ENCODE results near the gene RBX1.
"Not testable (repeated sequence)": the region's sequence is repeated elsewhere in the genome, so short reads cannot be mapped to it uniquely, and the experiment has no call there.

The RBX1 gene

DNA sequence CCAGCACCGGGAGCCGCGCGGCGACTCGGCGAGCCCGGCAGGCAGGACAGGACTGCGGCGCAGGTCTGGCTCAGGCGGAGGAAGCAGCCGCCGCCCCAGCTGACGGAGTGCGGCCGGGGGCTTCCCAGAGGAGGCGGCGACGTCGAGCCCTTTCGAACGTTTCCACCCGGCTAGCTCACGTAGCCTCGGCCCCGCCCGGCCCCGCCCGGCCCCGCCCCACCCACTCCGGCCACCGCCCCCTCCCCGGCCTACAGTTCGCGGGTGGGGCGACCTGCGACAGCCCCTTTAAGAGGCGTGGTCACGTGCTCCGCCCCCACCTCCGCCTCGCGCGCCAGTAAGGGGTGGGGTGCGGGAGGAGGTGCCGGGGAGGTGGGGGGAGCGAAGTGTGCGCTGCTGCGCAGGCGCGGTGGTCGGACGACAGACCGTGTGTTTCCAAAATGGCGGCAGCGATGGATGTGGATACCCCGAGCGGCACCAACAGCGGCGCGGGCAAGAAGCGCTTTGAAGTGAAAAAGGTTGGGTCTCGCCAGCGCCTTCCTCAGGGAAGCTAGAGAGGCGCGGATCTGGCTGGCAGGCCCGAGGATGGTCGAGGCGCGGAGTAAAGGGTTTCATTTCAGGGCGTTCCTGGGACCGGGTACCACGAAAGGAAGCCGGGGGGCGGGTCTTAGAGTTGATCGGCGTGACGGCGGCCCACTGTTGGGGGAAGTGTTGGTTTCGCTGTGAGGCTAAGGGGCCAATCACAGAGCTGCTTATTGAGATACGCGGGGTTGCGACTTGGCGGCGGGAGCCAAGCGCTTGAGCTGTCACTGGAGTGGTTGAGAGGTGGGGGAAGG lies at the start of gene RBX1:
TSS of gene RBX1 (plus strand) at position 417 of the 833 bp plus-strand sequence. CDS start at position 438, 21 bp downstream.
- DNase-seq (ENCODE audit: low read depth in 3 of 3) = peak; percentile 95 to 98 (median 97)

DNA sequence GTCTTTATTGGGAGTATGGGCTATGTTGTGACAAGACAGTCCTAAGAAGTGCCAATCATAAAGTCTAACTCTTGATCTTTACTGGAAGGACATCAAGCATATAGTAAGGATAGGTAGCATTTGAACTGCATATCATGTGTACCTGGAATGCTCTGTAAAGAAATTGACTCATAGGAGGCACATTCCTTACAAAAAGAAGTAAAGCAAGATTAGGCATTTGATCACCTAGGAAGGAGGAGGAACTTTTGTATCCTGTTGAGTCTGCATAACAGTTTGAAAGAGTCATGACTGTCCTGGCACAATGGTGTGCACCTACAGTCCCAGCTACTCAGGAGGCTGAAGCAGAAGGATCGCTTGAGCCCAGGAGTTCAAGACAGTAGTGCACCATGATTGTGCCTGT lies 47.1 kb upstream of the RBX1 start:
- no peak for DNase-seq (ENCODE audit: low read depth in 3 of 3)

DNA sequence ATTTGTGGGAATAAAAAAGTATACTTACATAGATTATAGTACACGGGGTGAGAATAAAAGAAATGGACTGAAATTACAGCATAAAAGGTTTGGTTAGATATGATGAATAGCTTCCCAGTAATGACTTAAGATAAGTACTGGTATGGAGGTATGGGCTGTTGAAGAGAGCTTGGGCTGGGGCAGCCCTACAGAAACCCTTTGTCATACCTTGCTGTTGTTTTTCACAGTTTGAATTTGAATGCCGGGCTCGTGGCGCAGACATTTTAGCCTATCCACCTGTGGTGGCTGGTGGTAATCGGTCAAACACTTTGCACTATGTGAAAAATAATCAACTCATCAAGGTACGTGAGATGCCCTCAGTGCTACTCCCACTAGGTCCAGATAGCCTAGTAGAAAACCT lies 42.3 kb upstream of the RBX1 start:
- DNase-seq (ENCODE audit: low read depth in 3 of 3) = no peak

DNA sequence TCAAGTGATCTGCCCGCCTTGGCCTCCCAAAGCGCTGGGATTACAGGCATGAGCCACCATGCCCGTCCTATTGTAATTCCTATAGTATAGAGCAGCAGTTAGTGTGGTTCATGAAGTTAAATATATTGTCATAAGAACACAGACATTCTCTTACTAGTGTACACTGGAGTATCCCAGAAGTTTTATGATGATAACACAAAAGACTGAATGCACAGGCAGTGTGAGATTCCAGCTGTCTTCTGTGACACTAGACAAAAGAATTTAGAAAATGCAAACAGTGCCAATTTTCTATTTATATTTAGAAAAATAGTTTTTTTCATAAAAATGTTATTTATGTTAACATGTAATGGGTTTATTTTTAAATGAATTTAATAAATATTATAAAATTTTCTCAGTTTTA lies 39.4 kb upstream of the RBX1 start:
- DNase-seq (ENCODE audit: low read depth in 3 of 3) = no peak

DNA sequence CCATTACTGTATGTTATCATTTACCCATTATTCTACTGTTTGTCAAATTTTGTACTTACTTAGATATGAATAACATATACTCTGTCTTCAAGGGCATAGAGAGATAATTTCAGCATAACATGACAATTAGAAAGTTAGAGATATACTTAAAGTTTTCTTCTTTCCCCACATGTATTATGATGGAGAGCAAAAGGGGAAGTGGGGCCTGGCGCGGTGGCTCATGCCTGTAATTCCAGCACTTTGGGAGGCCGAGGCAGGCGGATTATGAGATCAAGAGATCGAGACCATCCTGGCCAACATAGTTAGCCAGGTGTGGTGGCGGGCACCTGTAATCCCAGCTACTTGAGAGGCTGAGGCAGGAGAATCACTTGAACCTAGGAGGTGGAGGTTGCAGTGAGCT lies 38.2 kb upstream of the RBX1 start:
- not testable (repeated sequence) for DNase-seq (ENCODE audit: low read depth in 3 of 3)

DNA sequence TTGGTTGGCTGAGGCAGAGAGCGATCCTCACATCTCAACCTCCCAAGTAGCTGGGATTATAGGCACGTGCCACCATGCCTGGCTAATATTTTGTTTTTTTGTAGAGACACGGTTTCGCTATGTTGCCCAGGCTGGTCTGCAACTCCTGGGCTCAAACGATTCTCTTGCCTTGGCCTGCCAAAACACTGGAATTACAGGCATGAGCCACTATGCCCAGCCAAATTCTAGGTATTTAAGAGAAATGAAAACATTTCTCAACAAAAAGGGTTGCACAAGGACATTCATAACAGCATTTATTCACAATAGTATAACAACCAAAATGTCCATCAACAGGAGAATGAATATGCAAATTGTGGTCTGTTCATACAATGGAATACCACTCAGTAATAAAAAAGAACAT lies 31.7 kb upstream of the RBX1 start:
- no peak for DNase-seq (ENCODE audit: low read depth in 3 of 3)

DNA sequence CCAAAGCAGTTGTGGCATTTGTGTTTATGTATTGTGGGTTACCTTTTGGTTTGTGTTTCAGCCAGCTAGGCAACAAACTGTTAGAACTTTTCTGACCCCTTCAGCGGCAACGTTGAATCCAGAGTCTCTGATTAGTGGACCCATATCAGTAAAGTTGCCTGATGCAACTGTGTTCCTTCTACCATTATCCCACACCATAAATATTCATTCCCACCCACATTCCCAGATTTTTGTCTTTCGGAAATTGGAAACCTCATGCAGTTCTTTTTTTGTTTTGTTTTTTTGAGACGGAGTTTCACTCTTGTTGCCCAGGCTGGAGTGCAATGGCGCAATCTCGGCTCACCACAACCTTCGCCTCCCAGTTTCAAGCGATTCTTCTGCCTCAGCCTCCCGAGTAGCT lies 30.7 kb upstream of the RBX1 start:
- no peak for DNase-seq (ENCODE audit: low read depth in 3 of 3)

DNA sequence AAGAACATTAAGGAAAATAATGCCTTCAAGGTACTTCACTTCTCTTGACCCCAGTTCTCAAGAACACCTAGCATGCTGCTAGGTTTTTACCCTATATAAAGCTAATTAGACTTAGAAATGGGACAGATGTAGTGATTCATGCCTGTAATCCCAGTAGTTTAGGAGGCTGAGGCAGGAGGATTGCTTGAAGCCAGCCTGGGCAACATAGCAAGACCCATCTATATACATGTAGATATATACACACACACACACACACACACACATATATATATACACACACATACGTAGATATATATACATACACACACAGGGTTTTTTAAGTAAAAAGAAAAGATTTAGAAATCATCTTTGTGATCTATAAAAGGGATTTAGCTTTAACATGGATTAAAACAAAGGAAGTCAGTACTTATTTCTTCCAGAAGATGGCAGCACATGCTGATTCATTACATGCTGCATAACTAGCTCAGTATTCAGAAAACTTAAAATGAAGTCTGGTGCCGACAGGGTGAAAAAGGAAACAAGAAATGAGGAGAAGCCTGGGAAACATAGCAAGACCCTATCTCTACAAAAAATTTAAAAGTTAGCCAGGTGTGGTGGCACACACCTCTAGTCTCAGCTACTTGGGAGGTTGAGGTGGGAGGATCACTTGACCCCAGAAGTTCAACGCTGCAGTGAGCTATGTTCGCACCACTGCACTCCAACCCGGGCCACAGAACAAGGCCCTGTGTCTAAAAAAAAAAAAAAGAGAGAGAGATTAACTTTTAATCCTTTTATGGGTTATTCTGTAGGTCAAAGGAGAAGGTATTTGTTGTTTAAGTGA lies 28.5 kb upstream of the RBX1 start:
- peak in 1 of 3 donors; percentile 7 for DNase-seq (ENCODE audit: low read depth in 3 of 3)

DNA sequence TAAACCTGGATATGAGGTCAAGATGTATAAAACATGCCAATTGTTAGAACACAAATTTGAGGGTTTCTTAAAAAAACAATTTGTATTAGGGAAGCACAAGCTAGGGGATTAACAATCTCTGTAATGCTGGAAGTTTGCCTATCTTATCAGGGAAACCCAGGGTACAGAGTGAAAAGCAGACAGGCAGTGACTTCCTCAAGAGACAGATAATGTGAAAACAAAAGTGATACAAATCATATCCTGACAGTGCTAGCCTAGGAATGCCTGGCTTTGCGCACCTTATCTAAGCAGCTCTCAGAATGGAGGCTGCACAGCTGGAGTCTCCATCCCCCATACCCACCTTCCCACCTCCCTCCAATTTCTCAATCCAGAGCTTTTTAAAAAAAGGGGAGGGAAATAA lies 22.5 kb upstream of the RBX1 start:
- DNase-seq (ENCODE audit: low read depth in 3 of 3) = no peak

DNA sequence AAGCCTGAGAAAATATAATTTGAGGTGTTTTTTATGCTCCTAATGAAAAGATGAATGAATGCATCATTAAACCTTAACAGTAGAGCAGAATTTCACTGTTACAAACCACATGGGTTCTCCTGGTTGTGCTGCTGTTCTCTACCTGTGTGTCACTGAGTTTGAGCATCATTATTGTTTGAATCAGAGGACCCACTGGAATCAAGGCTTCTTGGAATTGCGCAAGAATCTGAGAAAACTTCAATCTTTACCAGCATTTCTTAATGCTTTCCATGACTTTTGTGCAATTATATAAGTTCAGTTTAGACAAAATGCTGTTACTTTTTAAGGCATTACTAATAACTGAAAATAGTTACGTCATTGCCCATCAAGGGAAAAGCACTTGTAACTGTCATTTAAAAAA lies 18.8 kb upstream of the RBX1 start:
- DNase-seq (ENCODE audit: low read depth in 3 of 3) = no peak

DNA sequence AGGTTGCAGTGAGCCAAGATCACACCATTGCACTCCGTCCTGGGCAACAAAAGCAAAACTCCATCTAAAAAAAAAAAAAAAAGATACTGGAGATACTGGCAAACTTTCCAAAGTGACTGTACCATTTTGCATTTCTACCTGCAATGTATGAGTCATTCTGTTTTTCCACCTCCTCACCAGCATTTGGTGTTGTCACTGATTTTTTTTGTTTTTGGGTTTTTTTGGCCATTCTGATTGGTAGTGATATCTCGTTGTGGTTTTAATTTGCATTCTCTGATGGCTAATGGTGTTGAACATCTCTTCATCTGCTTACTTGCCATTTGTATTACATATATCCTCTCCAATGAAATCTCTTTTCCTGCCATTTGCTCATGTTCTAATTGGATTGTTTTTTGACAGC lies 12.0 kb upstream of the RBX1 start:
- DNase-seq (ENCODE audit: low read depth in 3 of 3) = no peak

DNA sequence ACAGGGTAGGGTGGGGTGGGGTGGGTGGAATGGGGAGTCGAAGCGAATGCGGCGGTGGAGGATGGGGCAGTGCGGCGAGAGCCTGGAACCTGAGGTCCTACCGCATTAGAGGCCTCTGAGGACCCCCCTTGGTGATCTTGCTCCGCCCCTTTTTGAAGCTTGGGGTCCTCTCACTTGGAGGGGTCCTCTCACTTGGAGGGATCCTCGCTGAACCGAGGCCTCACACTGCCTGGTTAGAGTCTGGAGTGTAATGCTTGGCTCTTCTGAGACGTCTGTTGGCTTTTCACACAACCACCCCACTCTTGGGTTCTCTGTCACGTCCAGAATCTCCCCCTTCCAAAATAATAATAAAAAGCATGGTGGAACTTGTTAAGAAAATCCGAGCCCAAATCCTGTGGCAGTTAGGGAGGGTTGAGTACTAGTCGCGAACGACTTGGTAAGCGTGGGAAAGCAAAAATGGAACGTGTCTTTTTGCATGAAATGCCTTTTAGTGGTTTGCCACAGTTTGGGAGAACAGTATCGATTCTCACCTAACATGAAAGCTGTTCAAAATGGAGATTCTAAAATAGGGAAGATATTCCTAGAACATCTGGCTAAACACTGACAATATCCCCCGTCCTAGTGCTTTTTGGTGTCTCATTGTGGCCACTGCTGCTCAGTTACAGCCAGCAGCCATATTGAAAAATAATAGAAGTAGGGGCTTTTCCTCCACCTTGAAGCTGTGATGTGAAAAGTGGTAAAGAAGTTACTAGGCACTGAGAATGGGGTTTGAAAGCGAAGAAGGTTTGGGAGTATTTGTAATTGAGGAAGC lies 822 bp downstream of the RBX1 start:
- DNase-seq (ENCODE audit: low read depth in 3 of 3) = no peak

DNA sequence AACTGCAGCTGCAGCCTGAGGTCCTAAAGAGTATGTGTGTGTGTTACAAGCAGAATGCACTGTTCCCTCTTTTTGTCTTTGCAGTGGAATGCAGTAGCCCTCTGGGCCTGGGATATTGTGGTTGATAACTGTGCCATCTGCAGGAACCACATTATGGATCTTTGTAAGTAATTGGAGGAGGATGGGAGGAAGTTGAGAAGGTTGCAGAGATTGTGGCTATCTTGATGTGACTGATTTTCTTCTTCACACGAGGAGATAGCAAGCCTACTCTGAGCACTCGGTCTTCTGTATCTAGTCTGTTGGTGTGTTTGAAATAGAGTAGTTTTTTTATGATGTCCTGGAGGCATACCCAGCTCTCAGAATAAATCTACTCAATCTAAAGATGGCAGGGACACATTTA lies 2.3 kb downstream of the RBX1 start:
- DNase-seq (ENCODE audit: low read depth in 3 of 3) = no peak

DNA sequence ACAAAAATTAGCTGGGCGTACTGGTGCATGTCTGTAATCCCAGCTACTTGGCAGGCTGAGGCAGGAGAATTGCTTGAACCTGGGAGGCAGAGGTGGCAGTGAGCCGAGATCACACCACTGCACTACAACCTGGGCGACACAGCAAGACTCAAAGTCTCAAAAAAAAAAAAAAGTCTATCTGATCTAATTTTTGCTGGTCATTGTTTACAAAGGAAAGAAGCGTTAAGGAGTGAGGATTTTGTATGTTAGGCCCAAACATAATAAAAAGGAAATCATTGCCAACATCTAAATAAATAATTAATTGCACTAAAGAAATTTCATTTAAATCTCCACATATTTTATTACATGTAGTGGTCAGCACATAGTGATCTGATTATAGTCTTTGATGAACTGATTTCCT lies 2.9 kb downstream of the RBX1 start:
- no peak for DNase-seq (ENCODE audit: low read depth in 3 of 3)

DNA sequence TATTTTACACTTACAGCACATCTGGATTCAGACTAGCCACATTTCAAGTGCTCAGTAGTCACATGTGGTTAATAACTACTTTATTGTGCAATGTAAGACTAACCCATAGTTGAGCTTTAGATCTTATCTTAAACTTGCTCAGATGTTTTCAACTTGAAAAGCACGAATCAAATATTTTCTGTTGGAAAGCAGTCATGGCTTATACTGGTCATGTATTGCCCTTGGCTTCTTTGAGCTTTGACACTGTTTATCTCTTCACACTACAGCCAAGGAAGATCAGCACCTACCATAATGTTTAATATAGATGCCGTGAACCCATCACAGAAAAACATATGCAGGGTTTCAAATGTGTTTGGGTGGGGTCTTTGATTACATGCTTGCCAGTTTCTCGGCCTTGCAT lies 4.4 kb downstream of the RBX1 start:
- DNase-seq (ENCODE audit: low read depth in 3 of 3) = no peak

DNA sequence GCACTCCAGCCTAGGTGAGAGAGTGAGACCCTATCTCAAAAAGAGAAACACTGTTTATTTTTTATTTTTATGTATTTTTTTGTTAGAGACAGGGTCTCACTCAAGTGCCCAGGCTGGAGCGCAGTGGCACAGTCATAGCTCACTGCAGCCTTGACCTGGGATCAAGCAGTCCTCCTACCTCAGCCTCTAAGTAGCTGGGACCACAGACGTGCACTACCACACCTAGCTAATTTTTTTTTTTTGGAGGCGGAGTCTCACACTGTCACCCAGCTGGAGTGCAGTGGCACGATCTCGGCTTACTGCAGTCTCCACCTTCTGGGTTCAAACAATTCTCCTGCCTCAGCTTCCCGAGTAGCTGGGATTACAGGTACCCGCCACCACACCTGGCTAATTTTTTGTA lies 6.4 kb downstream of the RBX1 start:
- no peak for DNase-seq (ENCODE audit: low read depth in 3 of 3)

DNA sequence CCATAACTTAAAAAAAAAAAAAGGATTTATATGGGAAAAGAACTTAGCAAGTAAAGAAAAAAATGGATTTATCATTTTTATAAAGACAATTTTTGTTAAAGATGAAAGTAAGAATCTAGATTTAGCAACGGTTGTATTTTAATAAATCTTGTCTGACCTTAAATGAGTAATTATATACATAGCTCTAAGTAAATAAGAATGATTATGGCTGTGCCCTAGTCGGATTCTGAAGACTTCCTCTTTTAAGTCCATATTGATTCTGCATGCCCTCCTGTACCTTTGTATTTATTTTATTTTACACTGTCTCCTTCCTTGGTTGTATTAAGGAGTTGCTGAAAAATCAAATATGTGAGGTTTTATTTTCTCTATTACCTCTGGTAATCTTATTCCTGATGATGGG lies 7.1 kb downstream of the RBX1 start:
- no peak for DNase-seq (ENCODE audit: low read depth in 3 of 3)

DNA sequence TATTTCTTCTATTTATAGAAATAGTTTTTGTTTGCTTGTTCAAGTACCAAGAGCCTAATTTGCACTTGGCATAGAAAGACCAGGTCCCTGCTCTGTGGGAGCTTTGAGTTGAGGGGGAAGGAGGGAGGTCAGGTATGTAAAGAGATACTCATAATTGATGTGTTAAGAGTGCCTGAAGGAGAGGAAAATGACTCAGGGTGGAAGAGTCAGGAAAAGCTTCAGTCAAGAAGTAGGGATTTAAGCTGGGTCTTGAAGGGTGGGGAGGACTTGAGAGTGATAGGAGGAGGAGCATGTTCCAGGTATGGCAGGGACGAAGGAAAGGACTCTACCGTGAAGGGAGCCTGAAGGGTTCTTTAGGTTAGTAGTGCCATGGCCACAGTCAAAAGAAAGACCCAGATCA lies 9.0 kb downstream of the RBX1 start:
- DNase-seq (ENCODE audit: low read depth in 3 of 3) = no peak

DNA sequence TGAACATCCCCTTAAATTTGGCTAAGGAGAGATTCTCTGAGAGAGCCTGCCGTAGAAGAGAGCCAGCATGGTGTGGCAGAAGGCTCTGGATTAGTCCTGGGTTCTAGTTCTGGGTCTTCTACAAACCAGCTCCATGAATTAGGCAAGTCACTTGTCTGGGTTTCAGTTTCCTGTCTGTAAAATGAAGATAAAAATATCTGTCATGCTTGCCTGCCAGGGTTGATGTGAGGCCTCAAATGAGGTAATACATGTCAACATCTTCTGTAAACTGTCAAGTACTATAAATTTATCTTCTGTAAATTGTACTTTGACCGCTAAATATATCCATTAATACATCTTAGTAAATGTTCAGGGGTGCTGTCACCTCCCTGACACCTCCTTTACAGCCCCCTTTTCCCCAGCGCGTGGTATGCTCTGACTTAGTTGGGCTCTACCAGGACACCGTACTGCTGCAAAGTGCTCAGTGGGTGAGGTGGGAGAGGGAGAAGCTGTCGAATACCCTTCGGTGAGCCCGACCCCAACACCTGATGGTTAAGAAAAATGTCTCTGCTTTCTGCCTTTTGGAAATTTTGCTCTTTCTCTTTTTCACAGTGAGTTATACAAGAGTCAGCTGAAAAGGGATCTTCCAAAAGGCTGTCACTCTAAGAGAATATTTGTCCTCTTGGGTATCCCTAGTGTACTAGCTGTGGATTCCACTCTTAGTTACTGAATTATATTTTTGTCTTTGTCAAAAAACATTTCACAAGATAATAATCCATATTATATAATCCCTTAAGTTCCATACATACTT lies 15.0 kb downstream of the RBX1 start:
- no peak for DNase-seq (ENCODE audit: low read depth in 3 of 3)

DNA sequence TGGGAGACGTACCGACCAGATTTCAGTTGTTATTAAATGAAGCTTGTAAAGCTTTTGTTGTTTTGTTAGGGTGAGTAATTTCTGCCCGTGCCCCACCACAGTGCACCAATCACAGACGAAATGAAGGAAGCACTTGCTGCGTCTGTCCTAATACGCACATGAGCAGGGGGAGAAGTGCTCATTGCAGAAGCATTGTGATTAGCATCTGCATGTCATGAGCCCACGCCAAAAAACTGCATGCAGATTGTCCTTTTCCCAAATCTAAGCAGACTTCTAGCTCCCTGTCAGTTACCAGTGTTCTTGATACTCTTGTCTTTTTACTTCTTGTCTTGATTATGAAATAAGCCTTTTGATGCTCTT lies 15.5 kb downstream of the RBX1 start:
- no peak for DNase-seq (ENCODE audit: low read depth in 3 of 3)

DNA sequence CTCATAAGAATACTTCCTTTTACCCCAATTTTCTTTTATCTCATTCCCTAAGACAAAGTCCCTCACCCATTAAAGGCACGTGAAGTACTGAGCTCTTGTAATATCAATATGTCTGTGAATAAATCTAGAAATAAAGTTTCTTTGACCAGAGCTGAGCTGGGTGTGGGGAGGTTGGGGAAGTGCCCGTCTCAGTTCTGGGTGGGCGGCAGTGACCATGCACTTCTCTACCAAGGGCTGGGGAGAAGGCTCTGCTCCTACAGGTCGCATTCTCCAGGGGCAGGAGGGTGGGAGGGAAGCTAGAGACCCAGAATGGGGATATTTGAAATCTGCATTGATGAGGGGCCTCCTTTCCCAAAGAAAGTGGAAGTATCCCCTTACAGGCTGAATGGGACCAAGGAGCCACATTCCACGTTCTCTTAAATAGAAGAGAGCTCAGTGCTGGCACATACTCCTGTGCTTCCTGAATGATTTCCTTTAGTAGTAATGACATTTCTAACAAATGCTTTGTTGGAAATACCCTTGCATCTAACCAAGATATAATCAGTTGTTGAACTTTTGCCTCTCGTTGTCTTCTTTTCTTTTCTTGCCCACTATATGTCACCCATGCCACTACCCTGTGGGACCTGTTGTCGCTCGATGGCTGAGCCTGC lies 16.1 kb downstream of the RBX1 start:
- DNase-seq (ENCODE audit: low read depth in 3 of 3) = no peak

Measured in stimulated activated CD4-positive, alpha-beta T cell treated with anti-CD3 and anti-CD28 coated beads, TNF-alpha, amount 100 ng/mL, for 48 hours (primary cell).